H1 (cell line): ENCODE measurements around the gene TXNDC15. TPM values are rescaled to one million over a fixed set of nuclear protein-coding genes. Genes with fewer than 3 reads are reported as not detected.

Experiments
- CHD7 ChIP-seq: fragments of 300-600 bp; sonication (generic); IDR thresholded peaks from 2 replicates; pipeline ENCODE4 v1.7.1; 2012; ENCODE audit warnings: low read length, moderate library complexity, mild to moderate bottlenecking, inconsistent platforms; ENCODE audit not compliant: insufficient replicate concordance
- EGR1 ChIP-seq: IDR thresholded peaks from 2 replicates; pipeline ENCODE4 v1.6.1; 2011; ENCODE audit warnings: low read depth, low read length, borderline replicate concordance
- EP300 ChIP-seq, 2 experiments: IDR thresholded peaks; 1 replicate in 1 of 2; 2 replicates in 1 of 2; pipeline ENCODE4 v1.6.1; 2011 to 2012; ENCODE audit warnings: low read depth in 2 of 2, low read length in 2 of 2, mild to moderate bottlenecking in 2 of 2, borderline replicate concordance in 1 of 2, inconsistent platforms in 1 of 2, moderate library complexity in 1 of 2
- KDM5A ChIP-seq: fragments of 200-600 bp; IDR thresholded peaks from 2 replicates; pipeline ENCODE4 v1.7.1; 2012; ENCODE audit warnings: mild to moderate bottlenecking, low read length, inconsistent platforms, mixed read lengths
- NRF1 ChIP-seq: IDR thresholded peaks from 2 replicates; pipeline ENCODE4 v1.6.1; 2011; ENCODE audit warnings: mild to moderate bottlenecking, low read depth, low read length, improper control_type of control experiment
- POU5F1 ChIP-seq: IDR thresholded peaks from 2 replicates; pipeline ENCODE4 v1.6.1; 2011; ENCODE audit warnings: low read depth, mild to moderate bottlenecking, low read length, moderate library complexity
- RXRA ChIP-seq: IDR thresholded peaks from 2 replicates; pipeline ENCODE4 v1.6.1; 2011; ENCODE audit warnings: low read depth, mild to moderate bottlenecking, low read length, moderate library complexity; ENCODE audit not compliant: insufficient read depth
- TCF12 ChIP-seq: IDR thresholded peaks from 2 replicates; pipeline ENCODE4 v1.6.1; 2011; ENCODE audit warnings: low read depth, mild to moderate bottlenecking, low read length
- TEAD4 ChIP-seq: IDR thresholded peaks from 2 replicates; pipeline ENCODE4 v1.6.1; 2012; ENCODE audit warnings: low read depth, low read length, inconsistent platforms, mixed read lengths
- polyA plus RNA-seq, 7 experiments: library from polyadenylated mRNA; depleted of rRNA in 3 of 7; stranded (reverse) in 5 of 7; unstranded in 2 of 7; fragments of >200 nt in 5 of 7; fragments of 200-250 nt in 2 of 7; gene quantifications; 1 replicate in 5 of 7; 2 replicates in 1 of 7; 4 replicates in 1 of 7; pipeline versions ENCODE4 v1.2.1 to v1.2.3, GENCODE V29; 2011 to 2013; ENCODE audit warnings: missing spikeins in 2 of 7, mixed read lengths in 2 of 7
- total RNA-seq: library from RNA; stranded (reverse); fragmentation: NEBNext Ultra II Directional; extraction: Animal tissue kit (Norgen Biotek cat#: 25700); gene quantifications from 2 replicates; pipeline ENCODE4 v1.2.1, GENCODE V29; 2021
- TF ChIP-seq, protein P1 (sequence below): IDR thresholded peaks from 2 replicates; pipeline ENCODE4 v1.6.1; 2011; ENCODE audit warnings: low read depth, mild to moderate bottlenecking, low read length; ENCODE audit not compliant: insufficient read depth

The TXNDC15 gene
- total and polyA plus RNA-seq, 2 of the 8 experiments (the other 6 are each of a cell fraction or from before 2014, with no cell fraction given) = 20.1 to 30.8 TPM

- no peak for TF ChIP-seq CHD7
- TF ChIP-seq KDM5A = no peak
- TF ChIP-seq EGR1 = no peak
- no peak for TF ChIP-seq POU5F1
- no peak for TF ChIP-seq NRF1
- no peak for TF ChIP-seq EP300 (IDR thresholded peaks at IDR 0.05; ENCODE audit: borderline replicate concordance in 1 of 2, low read depth in 2 of 2, low read length in 2 of 2)
- TF ChIP-seq, protein P1, sequence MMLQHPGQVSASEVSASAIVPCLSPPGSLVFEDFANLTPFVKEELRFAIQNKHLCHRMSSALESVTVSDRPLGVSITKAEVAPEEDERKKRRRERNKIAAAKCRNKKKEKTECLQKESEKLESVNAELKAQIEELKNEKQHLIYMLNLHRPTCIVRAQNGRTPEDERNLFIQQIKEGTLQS = no peak
- TF ChIP-seq TEAD4 = no peak
- TF ChIP-seq TCF12 = no peak
- no peak for TF ChIP-seq RXRA
Observed at GRCh38 chr5:134845335-134845851, 28.8 kb upstream of the TXNDC15 start (continued).
